Ectodermal cell (in vitro differentiated cells): ENCODE data around the gene SLC38A10. TPM values are rescaled to one million over a fixed set of nuclear protein-coding genes. Genes with fewer than 3 reads are reported as not detected.
A peak's percentile ranks its signal among the peaks of the same experiment; 100 is the strongest.

ENCODE experiments used
- H3K27ac ChIP-seq: 2 replicates; pipeline ENCODE4 v1.7.0; 2013; ENCODE audit warnings: mild to moderate bottlenecking, low read depth, low read length; ENCODE audit not compliant: insufficient read depth, poor library complexity, severe bottlenecking
- H3K27me3 ChIP-seq: 2 replicates; pipeline ENCODE4 v1.7.0; 2013; ENCODE audit warnings: mild to moderate bottlenecking, low read length; ENCODE audit not compliant: insufficient read depth, control insufficient read depth, poor library complexity, severe bottlenecking
- H3K36me3 ChIP-seq: one replicate; pipeline ENCODE4 v1.7.0; 2013; ENCODE audit warnings: low read length; ENCODE audit not compliant: control insufficient read depth, insufficient read depth
- H3K4me1 ChIP-seq: one replicate; pipeline ENCODE4 v1.7.0; 2013; ENCODE audit warnings: low read length; ENCODE audit not compliant: control insufficient read depth, insufficient read depth
- H3K4me3 ChIP-seq: 2 replicates; pipeline ENCODE4 v1.7.0; 2013; ENCODE audit warnings: low read depth, low read length, control low read depth; ENCODE audit not compliant: insufficient read depth
- H3K9me3 ChIP-seq: 2 replicates; pipeline ENCODE4 v1.7.0; 2013; ENCODE audit warnings: mild to moderate bottlenecking, low read length, moderate library complexity; ENCODE audit not compliant: control insufficient read depth
- WGBS, 2 experiments: methylation state at CpG; one replicate each; pipeline ENCODE4 v1.1.7; 2013; ENCODE audit warnings: missing lambda C conversion rate in 2 of 2; 5-methylcytosine and 5-hydroxymethylcytosine counted together
- polyA plus RNA-seq, 4 experiments: library from polyadenylated mRNA; stranded (reverse); fragments of 50-300 nt; gene quantifications; one replicate each; pipeline ENCODE4 v1.2.3, GENCODE V29; 2013

The SLC38A10 gene
- polyA plus RNA-seq (2013, experiment 1 of 4), result 46.8 TPM
- 47.5 TPM for polyA plus RNA-seq (2013, experiment 2 of 4)
- polyA plus RNA-seq (2013, experiment 3 of 4), result 28.0 TPM
- 33.4 TPM for polyA plus RNA-seq (2013, experiment 4 of 4)

DNA sequence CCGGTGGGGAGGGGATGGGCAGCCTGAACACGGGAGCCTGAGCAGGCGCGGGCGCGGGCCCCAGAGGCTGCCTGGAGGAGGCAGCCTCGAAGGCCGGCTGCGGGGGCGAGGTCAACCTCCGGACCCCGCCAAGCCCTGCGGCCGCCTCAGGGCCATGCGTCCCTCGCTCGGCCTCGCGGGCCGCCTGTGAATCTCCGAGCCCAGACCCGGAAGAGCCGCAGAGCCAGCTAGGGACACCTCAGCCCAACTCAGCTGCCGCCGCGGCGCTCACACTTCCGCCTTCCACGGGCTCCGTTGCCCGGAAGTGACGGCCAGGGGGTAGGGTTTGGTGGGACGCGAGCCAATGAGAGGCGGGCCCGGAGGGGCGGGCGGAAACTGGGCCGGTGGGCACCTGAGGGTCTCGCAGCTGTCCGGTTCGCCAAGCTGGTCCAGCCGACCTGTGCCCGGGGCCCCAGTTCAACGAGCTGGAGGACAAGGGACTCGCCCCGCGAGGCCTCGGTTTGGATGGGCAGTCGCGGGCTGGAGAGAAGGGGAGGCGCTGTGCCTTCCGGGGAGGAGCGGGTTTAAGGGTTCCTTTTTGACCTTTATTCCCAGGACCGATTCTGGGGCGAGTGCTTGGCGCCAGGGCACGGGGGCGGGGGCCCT is at the start of gene SLC38A10:
Gene SLC38A10, minus strand, starts transcription at position 277 of the 645 bp plus-strand sequence. CDS start 386 bp downstream, outside the sequence.
- Histone ChIP-seq H3K4me3 (peak within 1 kb of the TSS; percentile 75), H3K27ac (no peak within 1 kb of the TSS), H3K36me3 (no peaks in the 10 kb centered on the region), H3K27me3 (no peaks in the 10 kb centered on the region), H3K9me3 (no peaks in the 10 kb centered on the region), H3K4me1 (peaks cover 3% of the 10 kb centered on the region)
- WGBS, 2 experiments, result 1% methylated on average over 59 of the region's 59 CpGs

DNA sequence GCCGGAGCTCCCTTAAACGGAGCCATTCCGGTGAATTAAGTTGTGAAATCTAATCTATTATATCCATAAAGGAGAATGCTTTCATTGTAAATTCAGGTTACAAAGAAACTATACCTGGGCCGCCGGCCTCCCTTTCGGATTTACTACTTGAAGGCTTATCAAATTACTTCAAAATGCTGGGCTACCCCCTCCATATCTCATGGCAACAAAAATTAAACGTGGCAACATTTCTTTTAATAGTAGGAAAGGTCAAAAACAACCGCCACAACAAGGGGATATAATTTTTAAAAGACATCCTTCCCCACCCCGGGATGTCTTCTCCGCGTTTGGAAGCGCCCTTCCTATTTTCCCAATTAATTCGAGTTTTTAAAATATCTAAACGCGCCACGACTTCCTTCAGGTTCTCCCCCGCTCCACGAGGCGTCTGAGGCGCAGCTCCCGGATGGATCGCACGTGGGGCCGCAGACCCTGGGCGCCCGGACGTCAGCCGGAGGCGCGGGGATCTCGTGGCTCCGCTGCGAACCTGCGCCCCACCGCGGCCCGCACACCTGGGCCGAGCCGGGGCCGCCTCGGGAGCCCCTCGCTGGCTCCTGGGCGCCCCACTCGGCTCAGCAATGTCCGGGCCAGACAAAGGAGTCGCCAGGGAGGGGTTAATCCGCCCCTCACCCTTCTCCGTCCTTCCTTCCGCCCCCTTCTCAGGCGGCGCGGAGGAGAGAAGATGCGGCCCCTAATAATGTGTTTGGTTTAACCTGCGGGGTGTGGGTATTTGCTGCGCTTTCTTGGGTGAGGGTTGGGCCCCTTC is 47.4 kb upstream of the SLC38A10 start:
- no peaks in the 10 kb centered on the region for H3K9me3 ChIP-seq
- H3K36me3 ChIP-seq, result no peaks in the 10 kb centered on the region
- peaks cover 40% of the 10 kb centered on the region for H3K4me1 ChIP-seq
- WGBS, 2 experiments, result 1 to 2% methylated on average over 47 to 55 of the region's 55 CpGs
- H3K27me3 ChIP-seq, result peaks cover 45% of the 10 kb centered on the region
- peak overlapping the region; percentile 98 for H3K4me3 ChIP-seq
- peak overlapping the region; percentile 90 for H3K27ac ChIP-seq

DNA sequence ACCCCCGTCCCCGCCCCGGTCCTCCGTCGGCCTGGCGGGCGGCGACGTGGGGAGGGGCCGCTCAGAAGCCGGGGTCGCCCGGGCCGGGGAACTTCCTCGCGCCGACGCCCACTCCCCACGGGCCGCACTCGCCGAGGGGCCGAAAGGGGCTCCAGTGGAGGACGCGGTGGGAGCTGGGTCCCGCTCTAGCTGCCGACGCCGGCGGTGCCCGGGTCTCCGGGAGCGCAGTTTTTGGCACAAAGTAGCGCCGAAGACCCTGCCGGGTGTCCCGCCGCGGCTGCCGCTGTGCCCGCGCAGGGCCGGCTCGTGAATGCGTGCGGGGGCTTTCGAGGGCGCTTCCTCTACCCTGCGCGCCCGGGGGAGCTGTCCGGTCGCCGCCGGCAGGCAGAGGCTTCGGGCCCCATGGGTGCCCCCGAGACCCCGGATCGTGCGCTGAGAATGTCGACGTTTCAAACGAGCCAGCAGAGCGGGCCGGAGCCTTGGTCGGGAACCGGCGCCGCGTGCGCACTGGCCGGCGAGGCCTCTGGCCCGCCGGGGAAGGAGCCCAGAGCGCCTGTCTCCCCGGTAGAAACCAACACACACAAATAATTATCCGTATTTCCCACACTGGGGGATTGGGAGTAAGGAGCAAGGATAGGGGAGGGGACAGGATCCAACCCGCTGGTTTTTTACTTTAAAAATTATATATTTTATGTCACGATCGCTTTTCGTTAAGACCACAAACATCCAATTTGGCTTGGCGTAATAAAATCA is 46.6 kb upstream of the SLC38A10 start:
- H3K9me3 ChIP-seq, result no peaks in the 10 kb centered on the region
- peak overlapping the region; percentile 33 for H3K27ac ChIP-seq
- H3K36me3 ChIP-seq, result no peaks in the 10 kb centered on the region
- peak overlapping the region; percentile 98 for H3K4me3 ChIP-seq
- peaks cover 38% of the 10 kb centered on the region for H3K27me3 ChIP-seq
- 1 to 3% methylated on average over 75 to 82 of the region's 83 CpGs for WGBS, 2 experiments
- H3K4me1 ChIP-seq, result peaks cover 42% of the 10 kb centered on the region

DNA sequence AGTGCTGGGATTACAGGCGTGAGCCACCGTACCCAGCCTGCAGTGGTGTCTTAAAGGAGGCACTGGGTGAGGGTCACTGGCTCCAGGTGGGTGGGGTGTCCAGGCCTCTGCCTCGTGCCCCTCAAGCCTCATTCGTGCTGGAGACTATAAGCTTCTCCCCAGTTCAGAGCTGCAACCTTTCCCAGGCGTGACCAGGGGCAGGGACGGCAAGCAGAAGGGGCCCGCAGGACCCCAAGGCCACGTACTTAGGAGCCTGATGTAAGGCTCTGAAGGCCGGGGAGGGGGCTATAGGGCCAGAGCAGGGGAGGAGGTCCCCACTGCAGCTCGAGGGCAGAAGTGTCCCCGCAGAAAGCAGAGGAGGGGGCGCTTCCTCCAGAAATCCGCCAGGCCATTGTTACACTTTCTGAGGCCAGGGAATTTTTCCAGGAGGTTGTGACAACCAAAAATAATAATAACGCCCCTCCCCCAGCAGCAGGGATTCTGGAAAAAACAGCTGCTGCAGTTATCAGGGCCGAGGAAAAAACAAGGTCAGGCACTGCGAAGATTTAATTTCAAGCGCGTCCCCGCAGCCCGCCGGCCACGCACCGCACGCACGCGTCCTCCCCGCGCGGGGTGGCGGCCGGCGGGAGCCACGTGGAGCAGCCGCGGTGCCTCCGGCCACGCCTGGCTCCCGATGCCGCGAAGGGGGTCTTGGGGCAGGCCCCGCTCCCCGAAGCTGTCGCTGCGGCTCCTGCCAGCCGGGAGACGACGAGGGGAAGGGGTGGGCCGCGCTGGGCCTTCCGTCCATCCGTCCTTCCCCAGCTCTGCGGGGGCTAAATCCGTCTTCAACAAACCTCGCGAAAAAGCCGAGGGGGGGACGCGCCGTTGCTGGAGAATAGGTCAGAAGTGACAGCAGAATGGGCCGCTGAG is 45.8 kb upstream of the SLC38A10 start:
- 12% methylated on average over 60 of the region's 60 CpGs for WGBS, 2 experiments
- H3K27ac ChIP-seq, result peak overlapping the region; percentile 33
- H3K4me1 ChIP-seq, result peaks cover 42% of the 10 kb centered on the region
- no peaks in the 10 kb centered on the region for H3K36me3 ChIP-seq
- peaks cover 33% of the 10 kb centered on the region for H3K27me3 ChIP-seq
- peak overlapping the region; percentile 98 for H3K4me3 ChIP-seq
- no peaks in the 10 kb centered on the region for H3K9me3 ChIP-seq

DNA sequence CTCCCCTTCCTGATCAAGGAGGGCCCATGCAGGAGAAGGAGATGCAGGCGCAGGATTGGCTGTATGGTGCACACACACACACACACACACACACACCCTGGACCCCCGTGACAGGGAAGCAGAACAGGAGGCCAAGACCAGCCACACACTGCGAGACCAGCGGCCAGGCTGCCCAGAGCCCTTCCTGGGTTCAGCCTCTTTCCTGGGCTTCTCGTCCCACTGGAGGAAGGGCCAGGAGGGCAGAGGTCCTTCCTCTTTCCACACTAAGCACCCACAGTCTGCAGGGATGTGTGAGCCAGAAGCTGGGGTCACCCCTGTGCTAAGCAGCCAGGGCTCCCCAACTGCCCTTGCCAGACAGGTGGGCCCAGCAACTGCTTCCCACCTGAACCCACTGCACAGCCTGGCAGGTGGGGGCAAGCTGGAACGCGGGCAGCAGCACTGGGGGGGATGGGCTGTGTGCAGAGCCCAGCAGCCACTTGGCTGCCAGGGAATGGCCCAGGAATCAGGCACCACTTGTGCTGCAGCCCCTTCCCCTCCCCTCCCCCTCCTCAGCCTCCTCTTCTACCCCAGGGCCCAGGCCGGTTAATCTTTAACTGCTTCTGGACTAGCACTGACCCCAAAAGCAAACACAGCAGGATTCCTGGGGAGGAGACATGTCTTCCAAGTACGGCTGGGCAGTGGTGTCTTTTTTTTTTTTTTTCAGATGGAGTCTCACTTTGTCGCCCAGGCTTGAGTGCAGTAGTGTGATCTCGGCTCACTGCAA is 44.6 kb upstream of the SLC38A10 start:
- Histone ChIP-seq H3K4me1 (peaks cover 42% of the 10 kb centered on the region), H3K4me3 (no peak overlapping the region), H3K9me3 (no peaks in the 10 kb centered on the region), H3K36me3 (no peaks in the 10 kb centered on the region), H3K27me3 (peaks cover 33% of the 10 kb centered on the region), H3K27ac (no peak overlapping the region)
- WGBS, 2 experiments, result 40 to 42% methylated on average over 11 of the region's 11 CpGs

DNA sequence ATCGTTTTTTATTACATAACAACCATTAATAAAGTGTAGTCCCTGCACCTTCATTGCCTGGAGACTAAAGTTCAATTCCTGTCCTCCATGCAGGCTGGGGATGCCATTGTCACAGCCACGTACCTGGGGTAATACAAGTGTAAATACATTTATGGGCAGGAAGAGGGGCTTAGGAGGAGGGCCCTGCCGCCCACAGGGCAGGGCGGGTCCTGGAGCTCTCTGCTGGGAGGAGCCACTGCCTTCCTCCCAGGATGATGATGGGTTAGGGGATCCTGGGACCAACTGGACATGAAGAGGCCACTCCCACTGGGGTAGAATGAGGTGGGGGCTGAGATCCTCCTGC is 44.1 kb upstream of the SLC38A10 start:
- Histone ChIP-seq H3K9me3 (no peaks in the 10 kb centered on the region), H3K4me1 (peaks cover 45% of the 10 kb centered on the region), H3K36me3 (no peaks in the 10 kb centered on the region), H3K4me3 (no peak overlapping the region), H3K27me3 (peaks cover 33% of the 10 kb centered on the region), H3K27ac (no peak overlapping the region)
- WGBS, 2 experiments, result 49 to 55% methylated on average over 4 of the region's 4 CpGs

DNA sequence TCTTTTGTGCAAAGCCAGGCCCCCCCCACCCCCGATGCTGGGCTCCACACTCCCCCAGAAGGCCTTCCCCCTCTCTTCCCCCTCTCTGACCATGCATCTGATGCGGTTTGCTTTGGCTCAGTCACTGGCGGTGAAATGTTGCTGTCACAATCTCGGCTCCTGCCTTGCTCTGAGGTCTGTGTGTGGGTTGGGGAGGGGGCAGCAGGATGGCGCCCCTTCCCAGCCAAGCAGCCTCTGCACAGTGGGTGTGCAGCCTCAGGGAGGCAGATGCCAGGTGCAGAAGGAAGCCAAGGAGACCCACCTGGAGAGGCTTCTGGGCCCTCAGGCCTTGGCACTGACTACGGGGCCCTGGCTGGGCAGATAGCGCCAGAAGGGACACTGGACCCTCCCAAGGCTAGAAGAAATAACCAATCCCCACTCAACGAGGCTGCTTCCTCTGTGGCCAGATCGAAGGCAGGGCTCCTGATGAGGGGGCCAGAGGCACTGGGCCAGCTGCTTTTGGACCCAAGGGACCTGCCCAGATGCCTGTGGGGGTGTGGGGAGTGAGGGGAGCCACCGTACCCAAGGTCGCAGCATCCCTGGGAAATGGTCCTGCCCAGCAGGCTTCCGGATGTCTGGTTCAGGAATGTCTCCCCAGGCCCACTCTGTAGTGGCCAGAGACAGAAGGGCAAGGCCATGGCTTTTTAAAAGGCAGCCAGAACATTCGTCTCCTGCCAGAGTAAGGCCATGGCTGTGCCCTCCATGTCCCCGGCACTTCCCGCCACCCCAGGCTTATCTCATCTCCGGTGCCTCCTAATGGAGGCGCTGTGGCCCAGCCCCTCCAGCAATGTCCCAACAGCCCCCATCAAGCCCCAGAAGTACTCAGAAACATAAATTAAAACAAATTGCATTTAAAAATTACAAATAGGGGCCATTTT is 43.4 kb upstream of the SLC38A10 start:
- Histone ChIP-seq H3K36me3 (no peaks in the 10 kb centered on the region), H3K27ac (no peak overlapping the region), H3K4me1 (peaks cover 50% of the 10 kb centered on the region), H3K9me3 (no peaks in the 10 kb centered on the region), H3K4me3 (no peak overlapping the region), H3K27me3 (peaks cover 31% of the 10 kb centered on the region)
- WGBS, 2 experiments, result 84 to 88% methylated on average over 16 to 17 of the region's 17 CpGs

DNA sequence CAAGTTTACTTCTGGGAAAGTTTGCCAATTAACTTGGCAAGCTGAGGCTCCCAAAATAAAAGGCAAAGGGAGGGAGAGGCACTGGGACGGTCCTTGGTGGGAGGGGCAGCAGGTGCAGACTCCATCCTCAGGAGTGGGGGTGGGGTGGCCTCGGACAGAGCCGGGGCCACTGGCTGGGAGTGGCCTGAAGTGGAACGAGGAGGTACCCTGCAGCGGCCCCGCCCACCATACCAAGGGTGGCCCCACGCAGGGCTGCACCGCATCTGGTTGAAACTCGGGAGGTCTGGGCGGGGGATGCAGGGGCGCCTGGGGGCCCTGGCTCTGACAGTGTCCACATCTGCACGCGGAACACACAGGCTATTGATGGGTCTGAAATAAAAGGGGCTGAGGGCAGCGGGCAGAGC is 42.4 kb upstream of the SLC38A10 start:
- H3K36me3 ChIP-seq, result no peaks in the 10 kb centered on the region
- no peak overlapping the region for H3K4me3 ChIP-seq
- H3K4me1 ChIP-seq, result peaks cover 50% of the 10 kb centered on the region
- H3K27ac ChIP-seq, result no peak overlapping the region
- no peaks in the 10 kb centered on the region for H3K9me3 ChIP-seq
- WGBS, 2 experiments, result 52 to 53% methylated on average over 14 of the region's 14 CpGs
- H3K27me3 ChIP-seq, result peaks cover 20% of the 10 kb centered on the region
